Measurements from ENCODE around the gene CNOT3.

CNOT3 gene

GRCh38 chr19:54128441-54128725 lies 9.2 kb upstream of the CNOT3 start:
- no peak for TF ChIP-seq MAX (IDR thresholded peaks at IDR 0.05; ENCODE audit: low read depth, low read length)
- TF ChIP-seq CTCF (IDR thresholded peaks at IDR 0.05; ENCODE audit: low read depth, low read length) = no peak
- no peak for TF ChIP-seq MYC (IDR thresholded peaks at IDR 0.05; ENCODE audit: low read depth, low read length)
- TF ChIP-seq POLR2A (IDR thresholded peaks at IDR 0.05; ENCODE audit: extremely low read depth, insufficient read length) = no peak
- DNase-seq (ENCODE audit: low read depth) = no peak
- H3K4me3 ChIP-seq (ENCODE audit: low read depth, low read length) = no peak overlapping the region

GRCh38 chr19:54128796-54129616 lies 8.6 kb upstream of the CNOT3 start:
- no peak overlapping the region for H3K4me3 ChIP-seq (ENCODE audit: low read depth, low read length)
- TF ChIP-seq MAX (IDR thresholded peaks at IDR 0.05; ENCODE audit: low read depth, low read length) (no peak), POLR2A (IDR thresholded peaks at IDR 0.05; ENCODE audit: extremely low read depth, insufficient read length) (no peak), MYC (IDR thresholded peaks at IDR 0.05; ENCODE audit: low read depth, low read length) (no peak), CTCF (IDR thresholded peaks at IDR 0.05; ENCODE audit: low read depth, low read length) (no peak)
- no peak for DNase-seq (ENCODE audit: low read depth)

- DNase-seq (ENCODE audit: low read depth) = no peak
- TF ChIP-seq MAX (IDR thresholded peaks at IDR 0.05; ENCODE audit: low read depth, low read length) = no peak
- no peak for TF ChIP-seq CTCF (IDR thresholded peaks at IDR 0.05; ENCODE audit: low read depth, low read length)
- no peak for TF ChIP-seq MYC (IDR thresholded peaks at IDR 0.05; ENCODE audit: low read depth, low read length)
- TF ChIP-seq POLR2A (IDR thresholded peaks at IDR 0.05; ENCODE audit: extremely low read depth, insufficient read length) = no peak
- H3K4me3 ChIP-seq (ENCODE audit: low read depth, low read length) = no peak overlapping the region
These were observed 8.0 kb upstream of the CNOT3 start for GRCh38 chr19:54129617-54129996.

- no peak for TF ChIP-seq MYC (IDR thresholded peaks at IDR 0.05; ENCODE audit: low read depth, low read length)
- TF ChIP-seq POLR2A (IDR thresholded peaks at IDR 0.05; ENCODE audit: extremely low read depth, insufficient read length) = no peak
- no peak for TF ChIP-seq MAX (IDR thresholded peaks at IDR 0.05; ENCODE audit: low read depth, low read length)
- no peak for TF ChIP-seq CTCF (IDR thresholded peaks at IDR 0.05; ENCODE audit: low read depth, low read length)
- H3K4me3 ChIP-seq (ENCODE audit: low read depth, low read length) = no peak overlapping the region
- DNase-seq (ENCODE audit: low read depth) = no peak
These were observed 4.1 kb upstream of the CNOT3 start for GRCh38 chr19:54133312-54133956.

- TF ChIP-seq MYC (IDR thresholded peaks at IDR 0.05; ENCODE audit: low read depth, low read length) (no peak), MAX (IDR thresholded peaks at IDR 0.05; ENCODE audit: low read depth, low read length) (no peak), CTCF (IDR thresholded peaks at IDR 0.05; ENCODE audit: low read depth, low read length) (no peak), POLR2A (IDR thresholded peaks at IDR 0.05; ENCODE audit: extremely low read depth, insufficient read length) (no peak)
- H3K4me3 ChIP-seq (ENCODE audit: low read depth, low read length) = no peak overlapping the region
- DNase-seq (ENCODE audit: low read depth) = no peak
These were observed 3.5 kb upstream of the CNOT3 start for GRCh38 chr19:54133957-54134590.
